ACC112 (cell line): ENCODE data around the gene STAB2.

Experiments used
- H2AFZ ChIP-seq: fragments of 200-600 bp; sonication (generic); one replicate; pipeline ENCODE4 v1.6.0; 2017; ENCODE audit warnings: antibody characterized with exemption, low read length; ENCODE audit not compliant: unreplicated experiment
- H3K27ac ChIP-seq: fragments of 200-600 bp; sonication (generic); 2 replicates; pipeline ENCODE4 v1.5.1; 2014; ENCODE audit warnings: low read depth, mild to moderate bottlenecking, antibody characterized with exemption, low read length, moderate library complexity
- H3K27me3 ChIP-seq: fragments of 200-600 bp; sonication (generic); 2 replicates; pipeline ENCODE4 v1.6.1; 2014; ENCODE audit warnings: mild to moderate bottlenecking, antibody characterized with exemption, low read length, moderate library complexity, mixed read lengths; ENCODE audit not compliant: insufficient read depth
- H3K36me3 ChIP-seq: fragments of 200-600 bp; sonication (generic); 2 replicates; pipeline ENCODE4 v1.6.1; 2016; ENCODE audit warnings: mild to moderate bottlenecking, antibody characterized with exemption, low read length, moderate library complexity, mixed read lengths; ENCODE audit not compliant: insufficient read depth
- H3K4me1 ChIP-seq: fragments of 200-600 bp; sonication (generic); one replicate; pipeline ENCODE4 v1.6.1; 2016; ENCODE audit warnings: low read length, mixed read lengths; ENCODE audit not compliant: insufficient read depth, unreplicated experiment, control insufficient read depth
- H3K4me3 ChIP-seq: fragments of 200-600 bp; sonication (generic); 2 replicates; pipeline ENCODE4 v1.5.1; 2014; ENCODE audit warnings: mild to moderate bottlenecking, low read depth, low read length
- H3K79me2 ChIP-seq: fragments of 200-600 bp; sonication (generic); one replicate; pipeline ENCODE4 v1.6.0; 2016; ENCODE audit warnings: low read length; ENCODE audit not compliant: control insufficient read depth, unreplicated experiment, insufficient read depth

STAB2 gene

GRCh38 chr12:103586132-103586531, 941 bp upstream of the STAB2 start:
- no peaks in the 10 kb centered on the region for H3K36me3 ChIP-seq
- H3K27ac ChIP-seq, result no peak overlapping the region
- peaks cover 66% of the 10 kb centered on the region for H3K27me3 ChIP-seq
- H3K4me1 ChIP-seq, result no peaks in the 10 kb centered on the region
- H3K79me2 ChIP-seq, result no peaks in the 10 kb centered on the region
- H2AFZ ChIP-seq, result no peak overlapping the region
- no peak overlapping the region for H3K4me3 ChIP-seq

GRCh38 chr12:103588680-103589079, 1.6 kb downstream of the STAB2 start:
- H3K27ac ChIP-seq, result no peak overlapping the region
- no peaks in the 10 kb centered on the region for H3K36me3 ChIP-seq
- H3K79me2 ChIP-seq, result no peaks in the 10 kb centered on the region
- H3K27me3 ChIP-seq, result peaks cover 62% of the 10 kb centered on the region
- H2AFZ ChIP-seq, result no peak overlapping the region
- H3K4me3 ChIP-seq, result no peak overlapping the region
- H3K4me1 ChIP-seq, result no peaks in the 10 kb centered on the region

GRCh38 chr12:103589517-103589916, 2.4 kb downstream of the STAB2 start:
- H3K4me1 ChIP-seq, result no peaks in the 10 kb centered on the region
- H3K4me3 ChIP-seq, result no peak overlapping the region
- no peaks in the 10 kb centered on the region for H3K79me2 ChIP-seq
- H3K27me3 ChIP-seq, result peaks cover 61% of the 10 kb centered on the region; the same call in 1 of the 2 replicates
- no peak overlapping the region for H2AFZ ChIP-seq
- H3K27ac ChIP-seq, result no peak overlapping the region
- no peaks in the 10 kb centered on the region for H3K36me3 ChIP-seq

- Histone ChIP-seq H3K4me1 (no peaks in the 10 kb centered on the region), H3K27ac (no peak overlapping the region), H3K79me2 (no peaks in the 10 kb centered on the region), H3K4me3 (no peak overlapping the region), H3K27me3 (peaks cover 60% of the 10 kb centered on the region), H3K36me3 (no peaks in the 10 kb centered on the region), H2AFZ (no peak overlapping the region)
Measured at GRCh38 chr12:103590271-103590670, 3.2 kb downstream of the STAB2 start.

- Histone ChIP-seq H3K4me1 (no peaks in the 10 kb centered on the region), H3K36me3 (no peaks in the 10 kb centered on the region), H3K27ac (no peak overlapping the region), H3K27me3 (peaks cover 56% of the 10 kb centered on the region), H3K79me2 (no peaks in the 10 kb centered on the region), H3K4me3 (no peak overlapping the region), H2AFZ (no peak overlapping the region)
Measured at GRCh38 chr12:103596981-103597380, 9.9 kb downstream of the STAB2 start.

- Histone ChIP-seq H3K36me3 (no peaks in the 10 kb centered on the region), H3K4me3 (no peak overlapping the region), H3K79me2 (no peaks in the 10 kb centered on the region), H2AFZ (no peak overlapping the region), H3K27ac (no peak overlapping the region), H3K4me1 (no peaks in the 10 kb centered on the region), H3K27me3 (peaks cover 51% of the 10 kb centered on the region)
Measured at GRCh38 chr12:103599274-103599673, 12.2 kb downstream of the STAB2 start.

GRCh38 chr12:103600967-103601728, 14.1 kb downstream of the STAB2 start:
- Histone ChIP-seq H3K4me3 (no peak overlapping the region), H2AFZ (no peak overlapping the region), H3K79me2 (no peaks in the 10 kb centered on the region), H3K36me3 (no peaks in the 10 kb centered on the region), H3K27ac (no peak overlapping the region), H3K4me1 (no peaks in the 10 kb centered on the region), H3K27me3 (peaks cover 36% of the 10 kb centered on the region)

- Histone ChIP-seq H2AFZ (no peak overlapping the region), H3K4me3 (no peak overlapping the region), H3K4me1 (no peaks in the 10 kb centered on the region), H3K27ac (no peak overlapping the region), H3K27me3 (peaks cover 26% of the 10 kb centered on the region), H3K79me2 (no peaks in the 10 kb centered on the region), H3K36me3 (no peaks in the 10 kb centered on the region)
Measured at GRCh38 chr12:103620395-103620794, 33.3 kb downstream of the STAB2 start.

GRCh38 chr12:103623716-103624115, 36.6 kb downstream of the STAB2 start:
- Histone ChIP-seq H3K27me3 (peaks cover 19% of the 10 kb centered on the region), H3K36me3 (no peaks in the 10 kb centered on the region), H3K27ac (no peak overlapping the region), H3K4me1 (no peaks in the 10 kb centered on the region), H2AFZ (no peak overlapping the region), H3K79me2 (no peaks in the 10 kb centered on the region), H3K4me3 (no peak overlapping the region)

- Histone ChIP-seq H2AFZ (no peak overlapping the region), H3K79me2 (no peaks in the 10 kb centered on the region), H3K4me3 (no peak overlapping the region), H3K4me1 (no peaks in the 10 kb centered on the region), H3K27me3 (peaks cover 17% of the 10 kb centered on the region), H3K27ac (no peak overlapping the region), H3K36me3 (no peaks in the 10 kb centered on the region)
Measured at GRCh38 chr12:103626498-103626897, 39.4 kb downstream of the STAB2 start.

- no peaks in the 10 kb centered on the region for H3K4me1 ChIP-seq
- H3K79me2 ChIP-seq, result no peaks in the 10 kb centered on the region
- no peaks in the 10 kb centered on the region for H3K36me3 ChIP-seq
- H3K27me3 ChIP-seq, result peaks cover 17% of the 10 kb centered on the region
- H3K27ac ChIP-seq, result no peak overlapping the region
- no peak overlapping the region for H2AFZ ChIP-seq
- no peak overlapping the region for H3K4me3 ChIP-seq
Measured at GRCh38 chr12:103627189-103627855, 40.2 kb downstream of the STAB2 start.
